Esophagus (tissue), 2 donors: ENCODE data around the gene DKK2. TPM values are rescaled to one million over a fixed set of nuclear protein-coding genes. Genes with fewer than 3 reads are reported as not detected.

Source experiments
- H3K27ac ChIP-seq, 2 donors: one replicate each; pipeline ENCODE4 v1.5.1; 2013; ENCODE audit warnings: low read depth in 2 of 2, mild to moderate bottlenecking in 2 of 2, inconsistent platforms in 1 of 2, low read length in 1 of 2, moderate library complexity in 1 of 2
- H3K27me3 ChIP-seq, 2 donors: one replicate each; pipeline ENCODE4 v1.6.1; 2013; ENCODE audit warnings: low read length in 2 of 2, control low read depth in 1 of 2, mild to moderate bottlenecking in 1 of 2; ENCODE audit not compliant: insufficient read depth in 2 of 2, control insufficient read depth in 1 of 2
- H3K36me3 ChIP-seq, 2 donors: one replicate each; pipeline ENCODE4 v1.6.1; 2013; ENCODE audit warnings: low read length in 1 of 2; ENCODE audit not compliant: control insufficient read depth in 2 of 2, insufficient read depth in 2 of 2
- H3K4me1 ChIP-seq, 2 donors: one replicate each; pipeline ENCODE4 v1.6.1; 2013; ENCODE audit warnings: low read length in 1 of 2; ENCODE audit not compliant: control insufficient read depth in 2 of 2, insufficient read depth in 2 of 2
- H3K4me3 ChIP-seq, 2 donors: one replicate each; pipeline ENCODE4 v1.5.1; 2013; ENCODE audit warnings: low read length in 2 of 2, mild to moderate bottlenecking in 2 of 2, low read depth in 1 of 2, moderate library complexity in 1 of 2
- H3K9me3 ChIP-seq, 2 donors: one replicate each; pipeline ENCODE4 v1.6.1; 2013; ENCODE audit warnings: mild to moderate bottlenecking in 2 of 2, low read depth in 1 of 2, low read length in 1 of 2, moderate library complexity in 1 of 2; ENCODE audit not compliant: control insufficient read depth in 2 of 2, insufficient read depth in 1 of 2
- WGBS, 2 donors: extraction: QIAGEN DNeasy Blood & Tissue Kit; methylation state at CpG; one replicate each; pipeline ENCODE4 v1.1.7; 2013; 5-methylcytosine and 5-hydroxymethylcytosine counted together
- polyA plus RNA-seq, 2 donors: library from polyadenylated mRNA; stranded (reverse); fragments of 200-250 nt; gene quantifications; one replicate each; pipeline ENCODE4 v1.2.3, GENCODE V29; 2013
- donor health status: healthy with polysubstance abuse.
- donor health status: Bipolar disorder and iron deficiency.

The DKK2 gene
- polyA plus RNA-seq, 2 donors = 0.04 to 0.08 TPM

DNA sequence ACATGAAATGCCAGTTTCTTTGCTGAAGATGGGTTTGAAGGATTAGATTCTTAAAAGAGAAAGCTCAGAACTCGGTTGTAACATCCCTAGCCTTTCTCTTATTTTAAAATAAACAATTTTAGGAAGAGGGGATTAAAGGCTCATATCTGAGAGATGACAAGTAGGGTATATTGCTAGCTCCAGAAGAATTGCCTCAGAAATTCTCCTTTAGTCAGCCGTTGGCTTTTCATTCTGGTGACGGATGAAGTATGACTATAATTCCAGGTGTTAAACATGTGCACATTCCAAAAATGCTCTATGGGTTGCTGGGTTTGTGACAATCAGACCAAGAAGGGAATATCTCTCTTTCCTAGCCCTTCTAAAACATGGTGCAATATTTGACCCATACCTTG lies 17.8 kb downstream of the DKK2 start:
- H3K27me3 ChIP-seq = no peaks in the 10 kb centered on the region
- no peaks in the 10 kb centered on the region for H3K9me3 ChIP-seq
- H3K4me1 ChIP-seq = no peaks in the 10 kb centered on the region
- WGBS, 2 donors = 47 to 52% methylated on average over 3 of the region's 3 CpGs
- H3K27ac ChIP-seq = no peak overlapping the region
- H3K4me3 ChIP-seq = no peak overlapping the region
- no peaks in the 10 kb centered on the region for H3K36me3 ChIP-seq

DNA sequence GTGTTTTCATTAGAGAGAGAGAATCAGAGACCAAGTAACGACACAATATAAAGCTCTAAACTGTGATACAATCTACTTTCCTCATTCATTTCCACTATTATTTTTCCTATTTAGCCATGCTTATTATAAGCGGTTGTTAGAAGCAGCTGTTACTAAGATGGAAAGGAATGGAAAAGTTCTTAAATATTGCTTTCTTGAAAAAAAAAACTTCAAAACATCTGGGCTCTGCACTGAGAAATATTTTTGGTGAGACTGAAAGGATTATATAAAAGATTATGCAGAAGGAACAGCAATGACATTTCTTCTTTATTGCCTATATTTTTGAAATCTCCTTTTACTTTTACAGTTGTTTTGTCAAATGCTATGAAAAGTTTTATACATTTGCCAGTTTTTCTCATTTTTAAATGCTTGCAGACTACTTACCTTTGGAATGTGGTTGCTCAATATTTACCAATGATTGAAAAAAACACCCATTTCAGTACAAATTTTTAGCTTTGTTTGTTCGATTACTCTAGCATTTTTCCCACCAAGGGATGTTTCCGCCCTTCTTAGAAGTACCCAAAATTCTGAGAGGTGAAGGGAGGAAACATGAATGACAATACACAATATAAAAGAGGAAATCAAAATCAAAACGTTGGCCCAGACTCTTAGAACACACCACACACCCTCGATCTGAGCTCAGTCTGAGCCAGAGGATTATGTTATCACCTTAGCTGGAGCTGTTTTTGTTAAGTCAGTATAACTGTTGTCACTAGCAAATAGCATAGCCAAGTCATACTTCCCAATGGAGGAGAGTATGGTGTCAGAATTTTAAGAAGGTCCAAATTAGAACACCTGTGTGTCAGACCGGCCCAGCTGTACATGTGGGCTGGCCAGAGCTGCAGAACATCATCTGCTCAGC lies 18.4 kb downstream of the DKK2 start:
- Histone ChIP-seq H3K9me3 (no peaks in the 10 kb centered on the region), H3K27ac (no peak overlapping the region), H3K4me3 (no peak overlapping the region), H3K27me3 (no peaks in the 10 kb centered on the region), H3K36me3 (no peaks in the 10 kb centered on the region), H3K4me1 (no peaks in the 10 kb centered on the region)
- WGBS, 2 donors = 51 to 58% methylated on average over 7 of the region's 7 CpGs

GRCh38 chr4:107011312-107011711 lies 24.8 kb downstream of the DKK2 start:
- Histone ChIP-seq H3K27me3 (no peaks in the 10 kb centered on the region), H3K27ac (no peak overlapping the region), H3K4me1 (no peaks in the 10 kb centered on the region), H3K9me3 (no peaks in the 10 kb centered on the region), H3K36me3 (no peaks in the 10 kb centered on the region), H3K4me3 (no peak overlapping the region)
- 85 to 89% methylated on average over 3 of the region's 3 CpGs for WGBS, 2 donors

DNA sequence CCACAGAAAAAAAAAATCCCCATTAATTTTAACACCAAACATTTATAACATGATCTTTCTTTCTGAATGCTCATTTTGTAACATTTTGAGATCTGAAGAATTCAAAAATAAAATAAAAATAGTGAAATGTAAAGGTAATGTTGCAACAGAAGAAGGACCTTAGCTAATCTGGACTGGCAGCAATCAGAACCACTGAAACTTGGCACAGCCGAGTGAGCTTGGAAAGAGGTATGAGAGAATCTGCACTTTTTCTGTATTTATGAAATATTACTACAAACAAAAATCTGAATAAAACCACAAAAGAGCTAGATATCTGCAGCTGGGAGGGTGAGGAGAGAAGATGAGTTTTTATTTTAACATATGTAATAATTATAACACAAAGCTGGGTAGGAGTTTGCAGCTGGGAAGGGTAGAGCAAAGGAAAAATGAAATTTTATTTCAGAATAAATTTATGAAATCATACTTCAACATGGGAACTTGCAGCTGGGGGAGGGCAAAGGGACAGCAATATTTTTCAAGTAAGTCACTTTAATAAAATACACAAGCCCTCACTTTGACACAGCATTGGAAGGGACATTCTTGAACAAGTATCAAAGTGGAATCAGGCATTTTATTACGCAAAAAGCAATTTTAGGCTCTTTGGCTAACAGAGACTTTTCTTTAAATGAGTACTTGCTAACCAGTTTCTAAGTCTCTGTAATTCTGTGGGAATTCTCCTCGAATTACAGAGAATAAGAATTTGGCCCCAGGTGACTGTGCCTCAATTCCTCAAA lies 26.7 kb downstream of the DKK2 start:
- Histone ChIP-seq H3K36me3 (no peaks in the 10 kb centered on the region), H3K4me3 (no peak overlapping the region), H3K4me1 (no peaks in the 10 kb centered on the region), H3K27me3 (no peaks in the 10 kb centered on the region), H3K9me3 (no peaks in the 10 kb centered on the region), H3K27ac (no peak overlapping the region)
- 63 to 67% methylated on average over 3 of the region's 3 CpGs for WGBS, 2 donors

DNA sequence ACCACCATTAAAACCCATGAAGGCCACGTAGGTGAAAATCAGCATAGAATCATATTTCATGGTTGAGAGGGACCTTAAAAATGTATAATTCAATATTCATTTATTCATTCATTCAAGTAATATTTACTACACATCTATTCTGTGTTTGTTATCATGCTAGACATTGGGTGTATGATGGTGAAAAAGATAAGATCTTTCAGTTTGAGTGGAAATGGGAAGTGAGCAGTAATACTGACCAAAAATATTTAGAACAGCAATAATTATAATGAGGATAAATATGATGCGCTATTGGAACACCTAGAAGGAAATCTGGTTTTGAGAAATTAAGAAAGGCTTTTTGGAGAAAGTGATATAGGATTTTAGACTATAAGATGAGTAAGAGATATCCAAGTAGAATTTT lies 28.0 kb downstream of the DKK2 start:
- H3K27me3 ChIP-seq = no peaks in the 10 kb centered on the region
- WGBS, 2 donors = 82 to 89% methylated on average over 2 of the region's 2 CpGs
- no peaks in the 10 kb centered on the region for H3K4me1 ChIP-seq
- H3K27ac ChIP-seq = no peak overlapping the region
- H3K4me3 ChIP-seq = no peak overlapping the region
- H3K36me3 ChIP-seq = no peaks in the 10 kb centered on the region
- H3K9me3 ChIP-seq = no peaks in the 10 kb centered on the region

DNA sequence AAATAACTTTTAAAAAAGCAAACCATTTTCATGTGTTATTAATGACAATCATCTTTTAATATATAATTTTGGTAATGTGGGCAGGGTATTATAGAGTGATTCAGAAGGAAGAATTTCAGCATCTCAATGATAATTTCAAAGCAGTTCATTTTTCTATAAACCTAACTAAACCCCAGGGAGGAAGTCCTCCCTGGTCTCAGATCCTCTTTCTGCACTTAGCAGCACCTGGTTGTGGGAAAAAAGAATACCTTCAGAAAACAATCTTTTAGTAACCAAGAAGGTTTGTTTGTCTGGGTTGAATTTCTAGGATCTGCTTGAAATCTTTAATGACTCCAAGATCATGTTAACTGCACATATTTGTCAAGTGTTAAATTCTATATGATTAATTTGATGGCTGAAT lies 29.9 kb downstream of the DKK2 start:
- Histone ChIP-seq H3K4me3 (no peak overlapping the region), H3K27me3 (no peaks in the 10 kb centered on the region), H3K4me1 (no peaks in the 10 kb centered on the region), H3K27ac (no peak overlapping the region), H3K9me3 (no peaks in the 10 kb centered on the region), H3K36me3 (no peaks in the 10 kb centered on the region)

DNA sequence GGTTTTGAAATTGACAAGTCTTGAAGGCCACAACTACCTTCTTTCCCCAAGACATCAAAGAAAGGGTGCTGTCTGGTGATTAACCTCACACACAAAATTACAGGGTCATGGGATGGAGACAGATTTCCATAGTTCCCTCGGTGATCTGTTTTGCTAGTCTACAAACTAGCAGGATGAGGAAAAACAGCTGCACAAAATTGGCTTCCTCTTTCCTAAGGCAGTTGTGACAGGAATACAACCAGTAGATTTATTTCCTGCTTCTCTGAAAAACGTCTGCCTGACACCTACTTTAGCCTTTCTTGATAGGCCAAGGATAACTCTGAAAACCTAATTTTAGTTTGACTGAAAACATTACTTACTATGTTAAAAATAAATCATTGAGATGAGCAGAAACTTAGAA lies 39.6 kb downstream of the DKK2 start:
- no peak overlapping the region for H3K4me3 ChIP-seq
- WGBS, 2 donors = 21 to 23% methylated on average over 2 of the region's 2 CpGs

DNA sequence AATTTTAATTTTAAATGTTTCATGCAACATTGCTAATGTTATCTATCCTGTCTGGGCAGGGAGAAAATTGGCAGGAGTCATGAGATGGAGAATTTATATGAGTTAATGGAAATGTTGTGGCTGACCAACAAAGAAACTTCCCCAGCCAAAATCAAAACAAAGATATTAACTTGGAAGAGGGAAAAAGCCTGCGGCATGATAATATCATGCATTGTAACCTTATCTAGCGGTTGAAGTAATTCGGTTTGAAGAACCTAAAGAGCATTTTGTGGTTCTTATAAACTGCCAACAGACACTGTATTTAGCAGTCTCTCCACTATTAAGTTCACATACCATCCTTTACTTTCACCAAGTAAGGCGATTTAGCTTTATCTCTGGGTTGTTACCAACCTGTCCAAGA lies 42.3 kb downstream of the DKK2 start:
- no peak overlapping the region for H3K4me3 ChIP-seq
- no peaks in the 10 kb centered on the region for H3K4me1 ChIP-seq
- H3K27me3 ChIP-seq = no peaks in the 10 kb centered on the region
- no peaks in the 10 kb centered on the region for H3K36me3 ChIP-seq
- WGBS, 2 donors = 72 to 78% methylated on average over 4 of the region's 4 CpGs
- H3K27ac ChIP-seq = no peak overlapping the region
- no peaks in the 10 kb centered on the region for H3K9me3 ChIP-seq

More for the DNA sequence above, 39.6 kb downstream of the DKK2 start:
- H3K27ac ChIP-seq = no peak overlapping the region
- H3K36me3 ChIP-seq = no peaks in the 10 kb centered on the region
- no peaks in the 10 kb centered on the region for H3K9me3 ChIP-seq
- H3K27me3 ChIP-seq = no peaks in the 10 kb centered on the region
- no peaks in the 10 kb centered on the region for H3K4me1 ChIP-seq

GRCh38 chr4:106987311-106987710 lies 48.8 kb downstream of the DKK2 start:
- Histone ChIP-seq H3K27me3 (no peaks in the 10 kb centered on the region), H3K27ac (no peak overlapping the region), H3K4me3 (no peak overlapping the region), H3K4me1 (no peaks in the 10 kb centered on the region), H3K9me3 (no peaks in the 10 kb centered on the region), H3K36me3 (no peaks in the 10 kb centered on the region)
- WGBS, 2 donors = 48 to 51% methylated on average over 2 of the region's 2 CpGs
